A549 (cell line): ENCODE data around the gene TSC2. TPM values are rescaled to one million over a fixed set of nuclear protein-coding genes. Genes with fewer than 3 reads are reported as not detected.
A peak's percentile ranks its signal among the peaks of the same experiment; 100 is the strongest.
"Not testable (repeated sequence)": the region's sequence is repeated elsewhere in the genome, so short reads cannot be mapped to it uniquely, and the experiment has no call there.

ENCODE experiments used
- ATAC-seq, 2 experiments: fragments of 200-7000 bp in 1 of 2; fragments of >200 bp in 1 of 2; cut with Nextera tagmentation in 1 of 2; cut with Tn5 transposase in 1 of 2; 3 replicates each; pipeline versions ENCODE4 v1.8.0 to v1.9.1; 2018 to 2020; ENCODE audit warnings: mild to moderate bottlenecking in 1 of 2, moderate library complexity in 1 of 2
- CTCF ChIA-PET: fragments of 300-600 bp; sonication (Branson Sonifier 250); formaldehyde crosslinking; extraction: SDS; loops from one replicate; lab custom pipeline; 2021; ENCODE audit warnings: antibody characterized with exemption, inconsistent platforms; lab: Yijun Ruan, JAX
- POLR2A ChIA-PET: fragments of 350-600 bp; formaldehyde crosslinking; extraction: SDS; loops from one replicate; lab custom pipeline; 2021; ENCODE audit warnings: antibody characterized with exemption, inconsistent platforms; lab: Yijun Ruan, JAX
- DNase-seq, 2 experiments: peaks; one replicate each; pipeline versions ENCODE4 v3.0.0 to v3.0.0-alpha.2; 2011 to 2016; ENCODE audit warnings: low read depth in 1 of 2, low spot score in 1 of 2
- FAIRE-seq: peaks from 2 replicates; lab custom pipeline; 2011; peaks lifted over from hg19 to GRCh38; lab: Jason Lieb, UNC
- H3K27ac ChIP-seq, 2 experiments: fragments of >200 bp; sonication (Bioruptor Twin); formaldehyde crosslinking; 3 replicates each; pipeline ENCODE4 v1.5.1; 2016 to 2017
- H3K4me1 ChIP-seq: fragments of >200 bp; sonication (Bioruptor Twin); formaldehyde crosslinking; 3 replicates; pipeline ENCODE4 v1.6.1; 2016
- H3K4me2 ChIP-seq: fragments of >200 bp; sonication (Bioruptor Twin); formaldehyde crosslinking; 3 replicates; pipeline ENCODE4 v1.6.1; 2016
- H3K4me3 ChIP-seq: fragments of >200 bp; sonication (Bioruptor Twin); formaldehyde crosslinking; 3 replicates; pipeline ENCODE4 v1.5.1; 2016
- H3K9me3 ChIP-seq: fragments of >200 bp; sonication (Bioruptor Twin); formaldehyde crosslinking; 3 replicates; pipeline ENCODE4 v1.6.1; 2016
- WGBS: methylation state at CpG from one replicate; pipeline ENCODE4 v1.1.6; 2017; ENCODE audit errors: missing lambda C conversion rate; 5-methylcytosine and 5-hydroxymethylcytosine counted together
- polyA plus RNA-seq, 4 experiments: library from polyadenylated mRNA; depleted of rRNA in 3 of 4; stranded (reverse); fragments of >200 nt; fragmentation: RNase III in 1 of 4; extraction: RNeasy Plus Mini Kit Qiagen cat#74134 plus additional on column Dnase treatment in 1 of 4; gene quantifications; 2 replicates in 3 of 4; 3 replicates in 1 of 4; pipeline ENCODE4 v1.2.3, GENCODE V29; 2011 to 2017

The TSC2 gene
- polyA plus RNA-seq, 2 of the 4 experiments (the other 2 are of a cell fraction), result 32.6 to 47.3 TPM

GRCh38 chr16:2106211-2106610, 58.4 kb downstream of the TSC2 start:
- H3K4me2 ChIP-seq, CTCF ChIA-PET, H3K9me3 ChIP-seq, H3K4me1 ChIP-seq, ATAC-seq, FAIRE-seq, H3K4me3 ChIP-seq, POLR2A ChIA-PET, H3K27ac ChIP-seq, DNase-seq: not testable (repeated sequence)
- 98% methylated on average over 24 of the region's 38 CpGs for WGBS

- H3K9me3 ChIP-seq, POLR2A ChIA-PET, CTCF ChIA-PET, H3K4me3 ChIP-seq, FAIRE-seq, H3K4me1 ChIP-seq, H3K27ac ChIP-seq, H3K4me2 ChIP-seq: not testable (repeated sequence)
- 82% methylated on average over 14 of the region's 17 CpGs for WGBS
- DNase-seq, result peak in 1 of 2 experiments; percentile 5
- ATAC-seq, result peak; percentile 43 to 48; a peak in 4 of 6 replicates
These were observed 59.5 kb downstream of the TSC2 start for GRCh38 chr16:2107121-2107790.

- H3K4me3 ChIP-seq, H3K9me3 ChIP-seq, CTCF ChIA-PET, POLR2A ChIA-PET, H3K27ac ChIP-seq, DNase-seq, FAIRE-seq, H3K4me2 ChIP-seq, H3K4me1 ChIP-seq: not testable (repeated sequence)
- ATAC-seq, result peak; percentile 25; a peak in 5 of 6 replicates
- WGBS, result 92% methylated on average over 8 of the region's 23 CpGs
These were observed 60.0 kb downstream of the TSC2 start for GRCh38 chr16:2107791-2108125.

GRCh38 chr16:2108446-2109270, 60.9 kb downstream of the TSC2 start:
- H3K9me3 ChIP-seq, CTCF ChIA-PET, POLR2A ChIA-PET, H3K4me3 ChIP-seq, H3K4me1 ChIP-seq, ATAC-seq, H3K27ac ChIP-seq, H3K4me2 ChIP-seq, DNase-seq, FAIRE-seq: not testable (repeated sequence)
- 98% methylated on average over 50 of the region's 73 CpGs for WGBS

- POLR2A ChIA-PET, H3K9me3 ChIP-seq, CTCF ChIA-PET, ATAC-seq, H3K4me3 ChIP-seq, H3K4me1 ChIP-seq, H3K4me2 ChIP-seq, DNase-seq, FAIRE-seq, H3K27ac ChIP-seq: not testable (repeated sequence)
- WGBS, result 97% methylated on average over 25 of the region's 25 CpGs
These were observed 61.4 kb downstream of the TSC2 start for GRCh38 chr16:2109271-2109580.

GRCh38 chr16:2109872-2110271, 62.1 kb downstream of the TSC2 start:
- ATAC-seq, result not testable (repeated sequence)

GRCh38 chr16:2110332-2111008, 62.7 kb downstream of the TSC2 start:
- DNase-seq, H3K27ac ChIP-seq, H3K4me2 ChIP-seq, FAIRE-seq, H3K9me3 ChIP-seq, CTCF ChIA-PET, POLR2A ChIA-PET, H3K4me1 ChIP-seq, H3K4me3 ChIP-seq: not testable (repeated sequence)
- peak in 1 of 2 experiments; percentile 30; a peak in 1 of 6 replicates for ATAC-seq
- 97% methylated on average over 28 of the region's 43 CpGs for WGBS

More at GRCh38 chr16:2109872-2110271, 62.1 kb downstream of the TSC2 start:
- H3K27ac ChIP-seq, POLR2A ChIA-PET, DNase-seq, H3K4me1 ChIP-seq, CTCF ChIA-PET, H3K9me3 ChIP-seq, H3K4me3 ChIP-seq, FAIRE-seq, H3K4me2 ChIP-seq: not testable (repeated sequence)
- 98% methylated on average over 8 of the region's 23 CpGs for WGBS

GRCh38 chr16:2111009-2111353, 63.2 kb downstream of the TSC2 start:
- POLR2A ChIA-PET, DNase-seq, ATAC-seq, H3K4me2 ChIP-seq, H3K4me3 ChIP-seq, H3K4me1 ChIP-seq, H3K9me3 ChIP-seq, CTCF ChIA-PET, H3K27ac ChIP-seq, FAIRE-seq: not testable (repeated sequence)
- 96% methylated on average over 29 of the region's 36 CpGs for WGBS

- H3K4me1 ChIP-seq, FAIRE-seq, CTCF ChIA-PET, POLR2A ChIA-PET, H3K4me3 ChIP-seq, H3K9me3 ChIP-seq, H3K4me2 ChIP-seq, H3K27ac ChIP-seq, ATAC-seq, DNase-seq: not testable (repeated sequence)
- WGBS, result 96% methylated on average over 44 of the region's 65 CpGs
These were observed 63.9 kb downstream of the TSC2 start for GRCh38 chr16:2111412-2112335.

GRCh38 chr16:2112539-2113106, 64.8 kb downstream of the TSC2 start:
- CTCF ChIA-PET, H3K4me3 ChIP-seq, H3K4me2 ChIP-seq, H3K4me1 ChIP-seq, H3K9me3 ChIP-seq, FAIRE-seq, POLR2A ChIA-PET, H3K27ac ChIP-seq, DNase-seq, ATAC-seq: not testable (repeated sequence)
- WGBS, result 91% methylated on average over 20 of the region's 30 CpGs
